Body of pancreas (tissue), 4 donors: ENCODE data around the gene FNDC3B. TPM values are rescaled to one million over a fixed set of nuclear protein-coding genes. Genes with fewer than 3 reads are reported as not detected.

Experiments
- ATAC-seq: fragments of 150-250 bp; one replicate; pipeline ENCODE4 v1.9.1; 2016
- DNase-seq, 4 donors: peaks; one replicate each; pipeline ENCODE4 v3.0.0-alpha.2; 2019
- H3K27ac ChIP-seq, 4 donors: fragments of 200-600 bp; sonication (generic); 1 replicate in 3 of 4; 2 replicates in 1 of 4; pipeline versions ENCODE4 v1.5.1 to v1.6.1; 2016 to 2019; ENCODE audit warnings: mild to moderate bottlenecking in 1 of 4, mixed read lengths in 1 of 4, moderate library complexity in 1 of 4
- H3K27me3 ChIP-seq, 2 donors: fragments of 200-600 bp; sonication (generic); one replicate each; pipeline ENCODE4 v1.6.0; 2016; ENCODE audit warnings: mild to moderate bottlenecking in 1 of 2
- H3K36me3 ChIP-seq, 2 donors: fragments of 200-600 bp; sonication (generic); replicated peaks in 1 of 2; 2 replicates each; pipeline ENCODE4 v1.5.1; 2016; ENCODE audit warnings: low read depth in 2 of 2; ENCODE audit not compliant: insufficient read depth in 1 of 2
- H3K4me1 ChIP-seq: fragments of 200-600 bp; sonication (generic); one replicate; pipeline ENCODE4 v1.6.0; 2016
- H3K4me3 ChIP-seq, 2 donors: fragments of 200-600 bp; sonication (generic); 1 replicate in 1 of 2; 2 replicates in 1 of 2; pipeline ENCODE4 v1.5.1; 2016 to 2019
- H3K9me3 ChIP-seq, 3 donors: fragments of 200-600 bp; sonication (generic); 1 replicate in 2 of 3; 2 replicates in 1 of 3; pipeline ENCODE4 v1.5.1; 2016
- CTCF ChIP-seq, 7 experiments: fragments of 450-650 bp in 4 of 7; fragments of 200-600 bp in 3 of 7; sonication (generic) in 3 of 7; IDR thresholded peaks; one replicate each; pipeline ENCODE4 v1.5.1; 2016 to 2019; ENCODE audit warnings: antibody characterized with exemption in 7 of 7
- POLR2A ChIP-seq, 3 donors: fragments of 450-650 bp; IDR thresholded peaks; one replicate each; pipeline ENCODE4 v1.6.1; 2016; ENCODE audit warnings: antibody characterized with exemption in 3 of 3, mild to moderate bottlenecking in 2 of 3
- WGBS, 2 donors: methylation state at CpG; one replicate each; pipeline ENCODE4 v1.1.5; 2017; 5-methylcytosine and 5-hydroxymethylcytosine counted together
- intact Hi-C: fragments of 100-400 bp; cut with DNase I; formaldehyde crosslinking; loops from one replicate; pipeline ENCODE4 v1.15.1; 2023
- total RNA-seq, 2 donors: library from RNA; depleted of rRNA; stranded (reverse); fragments of >200 nt; gene quantifications; one replicate each; pipeline ENCODE4 v1.1.0, GENCODE V29; 2016

FNDC3B gene
- total RNA-seq, 2 donors from 2014 or later = 64.3 to 86.0 TPM

DNA sequence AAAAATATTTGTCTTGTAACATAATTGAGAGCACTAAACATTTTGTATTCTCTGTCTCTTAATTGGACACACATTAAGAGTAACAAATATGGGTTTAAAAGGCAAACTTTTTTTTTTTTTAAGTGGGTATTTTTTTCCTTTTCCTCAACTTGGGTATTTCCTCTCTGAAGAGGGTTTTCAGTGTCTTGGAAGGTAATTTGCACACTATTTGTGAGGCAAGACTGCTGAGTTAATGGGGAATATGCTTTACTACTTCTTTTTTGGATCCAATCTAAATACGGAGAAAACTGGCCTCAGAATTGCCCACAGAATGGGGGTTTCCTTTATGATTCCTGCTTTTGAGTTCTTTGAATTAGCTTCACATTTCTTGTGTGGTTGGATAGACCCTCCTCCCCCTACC is 105.2 kb downstream of the FNDC3B start:
- ATAC-seq = no peak
- Histone ChIP-seq H3K27me3 (no peaks in the 10 kb centered on the region), H3K27ac (no peak overlapping the region), H3K4me1 (peaks cover 48% of the 10 kb centered on the region), H3K9me3 (no peaks in the 10 kb centered on the region), H3K36me3 (no peaks in the 10 kb centered on the region), H3K4me3 (no peak overlapping the region)
- no peak for TF ChIP-seq POLR2A (IDR thresholded peaks at IDR 0.05)
- TF ChIP-seq CTCF (IDR thresholded peaks at IDR 0.05) = no peak
- no peak for DNase-seq
- intact Hi-C loops = no loop called here
- WGBS, 2 donors = 73 to 86% methylated on average over 1 of the region's 1 CpG

DNA sequence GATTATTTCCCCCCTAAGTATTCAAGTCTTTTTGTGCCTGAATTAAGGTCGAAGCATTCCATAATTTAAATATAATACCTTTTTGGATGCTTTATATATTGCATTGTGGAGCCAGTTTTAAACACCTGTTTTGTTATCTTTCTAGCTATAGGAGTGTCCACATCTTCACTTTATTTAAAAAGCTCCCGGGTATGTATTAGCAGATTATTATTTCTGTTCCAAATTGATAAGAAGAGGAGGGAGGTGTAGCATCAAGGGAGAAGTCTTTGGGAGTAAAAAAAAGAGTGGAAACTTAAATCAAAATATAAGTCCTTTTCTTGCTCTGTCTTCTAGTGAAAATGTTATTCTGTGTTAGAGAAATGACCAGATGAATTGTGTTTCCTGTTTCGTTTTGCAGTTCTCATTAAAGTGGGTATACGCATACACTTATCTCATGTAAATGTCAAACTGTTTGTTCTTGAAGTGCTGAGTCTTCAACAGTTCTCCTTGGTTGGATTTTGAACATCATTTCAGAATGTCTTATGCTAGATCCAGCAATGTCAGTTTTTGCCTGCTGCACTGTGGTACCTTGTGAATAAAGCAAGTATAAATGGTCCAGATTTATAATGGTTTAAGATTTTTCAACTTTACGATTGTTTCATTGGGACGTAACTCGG is 105.8 kb downstream of the FNDC3B start:
- Histone ChIP-seq H3K4me3 (no peak overlapping the region), H3K27ac (peak overlapping the region in 1 of 4 donors; percentile 5), H3K9me3 (no peaks in the 10 kb centered on the region), H3K4me1 (peaks cover 42% of the 10 kb centered on the region), H3K36me3 (no peaks in the 10 kb centered on the region), H3K27me3 (no peaks in the 10 kb centered on the region)
- 60 to 64% methylated on average over 7 of the region's 7 CpGs for WGBS, 2 donors
- ATAC-seq = no peak
- no peak for TF ChIP-seq CTCF (IDR thresholded peaks at IDR 0.05)
- TF ChIP-seq POLR2A (IDR thresholded peaks at IDR 0.05) = no peak
- intact Hi-C loops = no loop called here
- DNase-seq = no peak

DNA sequence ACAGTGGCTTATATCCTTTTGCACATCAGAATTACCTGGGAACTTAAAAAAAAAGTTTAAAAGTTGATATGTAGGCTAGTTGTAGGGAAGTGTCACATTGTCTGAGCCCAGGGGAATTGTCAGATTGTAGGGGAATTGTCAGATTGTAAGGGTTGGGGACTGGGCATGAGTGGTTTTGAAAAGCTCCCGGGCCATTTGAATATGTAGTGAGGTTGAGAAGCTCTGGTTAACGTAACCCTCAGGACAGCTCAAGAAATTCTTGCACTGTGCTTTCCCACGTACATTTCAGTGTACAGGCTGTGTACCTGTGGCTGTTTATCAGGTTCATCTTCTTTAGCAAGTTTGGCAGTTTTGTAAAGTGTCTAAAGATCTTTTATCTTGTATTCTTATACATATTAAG is 107.0 kb downstream of the FNDC3B start:
- Histone ChIP-seq H3K36me3 (no peaks in the 10 kb centered on the region), H3K27ac (no peak overlapping the region), H3K9me3 (no peaks in the 10 kb centered on the region), H3K27me3 (no peaks in the 10 kb centered on the region), H3K4me3 (no peak overlapping the region), H3K4me1 (peaks cover 30% of the 10 kb centered on the region)
- ATAC-seq (no peak), DNase-seq (no peak)
- intact Hi-C loops = no loop called here
- TF ChIP-seq CTCF (IDR thresholded peaks at IDR 0.05) (no peak), POLR2A (IDR thresholded peaks at IDR 0.05) (no peak)
- 47 to 53% methylated on average over 3 of the region's 3 CpGs for WGBS, 2 donors

GRCh38 chr3:172147113-172147818 is 107.9 kb downstream of the FNDC3B start:
- no peak for TF ChIP-seq CTCF (IDR thresholded peaks at IDR 0.05)
- no peak for TF ChIP-seq POLR2A (IDR thresholded peaks at IDR 0.05)
- Histone ChIP-seq H3K27ac (no peak overlapping the region), H3K27me3 (no peaks in the 10 kb centered on the region), H3K9me3 (no peaks in the 10 kb centered on the region), H3K36me3 (no peaks in the 10 kb centered on the region), H3K4me3 (no peak overlapping the region), H3K4me1 (peaks cover 27% of the 10 kb centered on the region)
- ATAC-seq (no peak), DNase-seq (no peak)
- WGBS, 2 donors = 77 to 78% methylated on average over 8 of the region's 8 CpGs
- intact Hi-C loops = no loop called here
